Subcutaneous abdominal adipose tissue (tissue), 5 donors: ENCODE measurements around the gene GIPC1.
"Not testable (repeated sequence)": the region's sequence is repeated elsewhere in the genome, so short reads cannot be mapped to it uniquely, and the experiment has no call there.

Experiments
- H3K27ac ChIP-seq: one replicate; pipeline ENCODE4 v1.7.0; 2013; ENCODE audit warnings: low read depth, mild to moderate bottlenecking, inconsistent platforms, low read length, moderate library complexity
- H3K27me3 ChIP-seq, 5 donors: one replicate each; pipeline ENCODE4 v1.7.0; 2013; ENCODE audit warnings: low read length in 5 of 5, inconsistent platforms in 1 of 5; ENCODE audit not compliant: control insufficient read depth in 5 of 5, insufficient read depth in 4 of 5
- H3K36me3 ChIP-seq, 5 donors: one replicate each; pipeline ENCODE4 v1.7.0; 2013; ENCODE audit warnings: low read length in 5 of 5; ENCODE audit not compliant: control insufficient read depth in 5 of 5, insufficient read depth in 5 of 5
- H3K4me1 ChIP-seq, 5 donors: one replicate each; pipeline ENCODE4 v1.7.0; 2013; ENCODE audit warnings: low read length in 5 of 5, mild to moderate bottlenecking in 3 of 5, moderate library complexity in 1 of 5; ENCODE audit not compliant: control insufficient read depth in 5 of 5, insufficient read depth in 5 of 5
- H3K4me3 ChIP-seq, 5 donors: one replicate each; pipeline ENCODE4 v1.7.0; 2013; ENCODE audit warnings: low read length in 5 of 5, low read depth in 1 of 5
- H3K9ac ChIP-seq, 5 donors: one replicate each; pipeline ENCODE4 v1.7.0; 2013; ENCODE audit warnings: low read length in 5 of 5, mild to moderate bottlenecking in 4 of 5, moderate library complexity in 3 of 5
- H3K9me3 ChIP-seq, 5 donors: one replicate each; pipeline ENCODE4 v1.7.0; 2013; ENCODE audit warnings: low read length in 5 of 5; ENCODE audit not compliant: control insufficient read depth in 5 of 5
- donor health status: healthy.
- donor health status: healthy.
- donor health status: healthy.
- donor health status: healthy.
- donor health status: healthy.

GIPC1 gene

GRCh38 chr19:14459703-14460102 is 36.2 kb downstream of the GIPC1 start:
- H3K9me3 ChIP-seq, result no peaks in the 10 kb centered on the region
- no peaks in the 10 kb centered on the region for H3K4me1 ChIP-seq
- no peak overlapping the region for H3K4me3 ChIP-seq
- no peak overlapping the region for H3K27ac ChIP-seq
- peaks cover 7 to 80% (median 53%) of the 10 kb centered on the region in 5 donors for H3K36me3 ChIP-seq
- no peaks in the 10 kb centered on the region for H3K27me3 ChIP-seq
- H3K9ac ChIP-seq, result no peak overlapping the region

GRCh38 chr19:14452303-14452702 is 43.6 kb downstream of the GIPC1 start:
- H3K36me3 ChIP-seq, result peaks cover 3 to 81% (median 52%) of the 10 kb centered on the region in 5 donors

GRCh38 chr19:14450876-14451275 is 45.1 kb downstream of the GIPC1 start:
- H3K9ac ChIP-seq, result no peak overlapping the region
- no peak overlapping the region for H3K4me3 ChIP-seq
- no peaks in the 10 kb centered on the region for H3K4me1 ChIP-seq
- no peak overlapping the region for H3K27ac ChIP-seq
- H3K36me3 ChIP-seq, result peaks cover 3 to 87% (median 66%) of the 10 kb centered on the region in 5 donors
- H3K9me3 ChIP-seq, result no peaks in the 10 kb centered on the region
- no peaks in the 10 kb centered on the region for H3K27me3 ChIP-seq

More at GRCh38 chr19:14452303-14452702, 43.6 kb downstream of the GIPC1 start:
- not testable (repeated sequence) for H3K27me3 ChIP-seq, H3K27ac ChIP-seq, H3K4me1 ChIP-seq, H3K4me3 ChIP-seq, H3K9me3 ChIP-seq, H3K9ac ChIP-seq

DNA sequence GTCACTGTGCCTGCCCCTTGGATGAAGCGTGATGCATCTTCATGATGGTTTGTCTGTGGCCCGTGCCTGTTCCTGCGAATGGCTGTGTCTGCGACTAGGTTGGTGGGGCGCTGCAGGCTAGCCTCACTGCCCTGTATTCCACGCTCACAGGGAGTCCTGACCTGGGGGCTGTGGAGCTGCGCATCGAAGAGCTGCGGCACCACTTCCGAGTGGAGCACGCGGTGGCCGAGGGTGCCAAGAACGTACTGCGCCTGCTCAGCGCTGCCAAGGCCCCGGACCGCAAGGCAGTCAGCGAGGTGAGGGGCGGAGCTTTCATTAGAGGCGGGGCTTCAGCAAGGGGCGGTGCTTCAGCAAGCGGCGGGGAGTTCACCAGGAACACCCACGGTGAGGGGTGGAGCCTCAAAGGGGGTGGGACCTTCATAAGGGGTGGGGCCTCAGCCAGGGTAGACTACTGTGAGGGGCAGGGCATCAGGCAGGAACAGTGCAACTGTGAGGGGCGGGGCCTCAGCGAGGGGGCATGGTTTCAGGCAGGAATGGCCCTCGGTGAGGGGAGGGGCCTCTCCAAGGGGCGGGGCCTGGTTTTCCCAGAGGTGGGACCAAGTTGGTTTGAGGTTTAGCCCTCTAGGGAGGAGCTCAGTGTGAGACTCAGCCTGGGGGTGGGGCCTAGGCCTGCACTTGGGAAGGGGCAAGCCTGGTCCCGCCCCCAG is 45.6 kb downstream of the GIPC1 start:
- H3K9me3 ChIP-seq, result no peaks in the 10 kb centered on the region
- H3K4me1 ChIP-seq, result no peaks in the 10 kb centered on the region
- no peak overlapping the region for H3K27ac ChIP-seq
- H3K27me3 ChIP-seq, result no peaks in the 10 kb centered on the region
- H3K36me3 ChIP-seq, result peaks cover 3 to 86% (median 68%) of the 10 kb centered on the region in 5 donors
- H3K4me3 ChIP-seq, result no peak overlapping the region
- no peak overlapping the region for H3K9ac ChIP-seq

DNA sequence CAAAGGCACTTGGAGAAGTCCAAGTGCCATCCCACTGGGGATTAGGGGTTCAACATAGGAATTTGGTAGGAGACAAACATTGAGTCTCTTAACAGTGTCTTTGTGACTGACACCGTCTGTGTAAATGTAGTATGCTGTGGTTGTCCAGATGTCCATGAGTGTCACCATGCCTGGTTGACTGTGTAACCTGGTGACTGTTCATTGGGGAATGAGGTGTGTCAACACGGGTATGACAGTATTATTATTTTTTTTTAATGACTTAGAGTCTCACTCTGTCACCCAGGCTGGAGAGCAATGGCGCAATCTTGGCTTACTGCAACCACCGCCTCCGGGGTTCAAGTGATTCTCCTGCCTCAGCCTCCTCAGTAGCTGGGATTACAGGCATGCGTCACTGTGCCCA is 46.6 kb downstream of the GIPC1 start:
- Histone ChIP-seq H3K27ac (no peak overlapping the region), H3K36me3 (peaks cover 0 to 84% (median 69%) of the 10 kb centered on the region in 5 donors), H3K27me3 (no peaks in the 10 kb centered on the region), H3K9ac (no peak overlapping the region), H3K4me1 (no peaks in the 10 kb centered on the region), H3K9me3 (no peaks in the 10 kb centered on the region), H3K4me3 (no peak overlapping the region)

DNA sequence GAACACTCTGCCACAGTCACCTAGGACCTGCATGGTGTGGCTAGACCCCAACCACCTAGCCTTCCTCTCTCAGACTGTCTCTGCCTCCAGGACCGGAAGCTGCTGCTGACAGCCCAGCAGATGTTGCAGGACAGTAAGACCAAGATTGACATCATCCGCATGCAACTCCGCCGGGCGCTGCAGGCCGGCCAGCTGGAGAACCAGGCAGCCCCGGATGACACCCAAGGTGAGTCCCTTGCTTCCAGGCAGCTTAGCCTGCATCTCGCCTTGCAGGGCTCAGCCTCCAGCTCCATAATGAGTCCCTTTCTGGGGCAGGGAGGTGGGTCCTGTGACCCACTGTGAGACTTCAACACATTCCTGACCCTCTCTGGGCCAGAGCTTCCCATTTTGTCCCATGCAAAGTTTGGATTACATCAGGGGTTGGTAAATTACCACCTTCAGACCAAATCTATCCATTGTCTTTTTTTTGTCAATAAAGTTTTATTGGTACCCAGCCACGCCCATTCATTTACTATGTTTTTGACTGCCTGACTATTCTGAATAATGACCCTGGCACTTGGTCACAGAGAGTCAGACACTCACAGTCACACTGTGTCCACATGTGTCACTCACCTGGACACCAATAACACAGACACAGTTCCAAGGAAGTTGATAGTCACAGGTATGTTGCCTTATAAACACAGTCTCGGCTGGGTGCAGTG is 49.4 kb downstream of the GIPC1 start:
- Histone ChIP-seq H3K9ac (no peak overlapping the region), H3K27me3 (no peaks in the 10 kb centered on the region), H3K4me1 (peaks cover 0 to 2% (median 0%) of the 10 kb centered on the region in 5 donors), H3K36me3 (peaks cover 0 to 93% (median 81%) of the 10 kb centered on the region in 5 donors), H3K9me3 (no peaks in the 10 kb centered on the region), H3K27ac (no peak overlapping the region), H3K4me3 (no peak overlapping the region)

DNA sequence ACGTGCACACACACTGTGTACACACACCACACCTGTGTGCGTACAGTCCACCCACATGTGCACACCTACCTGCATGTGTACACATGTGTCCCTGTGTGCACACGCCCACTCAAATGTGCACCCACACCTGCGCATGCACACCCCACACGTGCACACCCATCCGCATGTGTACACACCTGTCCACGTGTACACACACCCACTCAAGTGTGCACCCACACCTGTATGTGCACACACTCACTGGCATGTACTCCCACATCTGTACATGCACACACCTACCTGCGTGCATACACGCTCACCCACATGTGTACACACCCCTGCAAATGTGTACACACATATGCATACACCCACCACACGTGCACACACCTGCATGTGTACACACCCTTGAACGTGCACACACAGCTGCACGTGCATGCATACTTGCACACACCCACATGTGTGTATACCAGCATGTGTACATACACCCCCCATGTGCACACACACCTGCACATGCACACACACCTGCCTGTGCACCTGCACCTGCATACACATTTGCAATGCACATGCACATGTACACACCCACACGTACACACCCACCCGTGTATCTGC is 52.2 kb downstream of the GIPC1 start:
- no peak overlapping the region for H3K9ac ChIP-seq
- H3K27me3 ChIP-seq, result no peaks in the 10 kb centered on the region
- peaks cover 0 to 71% (median 60%) of the 10 kb centered on the region in 5 donors for H3K36me3 ChIP-seq

GRCh38 chr19:14442891-14443631 is 52.9 kb downstream of the GIPC1 start:
- Histone ChIP-seq H3K9ac (no peak overlapping the region), H3K27me3 (no peaks in the 10 kb centered on the region), H3K4me1 (peaks cover 3 to 31% (median 24%) of the 10 kb centered on the region in 5 donors), H3K4me3 (no peak overlapping the region), H3K9me3 (no peaks in the 10 kb centered on the region), H3K27ac (no peak overlapping the region), H3K36me3 (peaks cover 0 to 64% (median 53%) of the 10 kb centered on the region in 5 donors)

More for the DNA sequence above, 52.2 kb downstream of the GIPC1 start:
- Histone ChIP-seq H3K4me1 (peaks cover 3 to 28% (median 24%) of the 10 kb centered on the region in 5 donors), H3K27ac (no peak overlapping the region), H3K9me3 (no peaks in the 10 kb centered on the region), H3K4me3 (no peak overlapping the region)

DNA sequence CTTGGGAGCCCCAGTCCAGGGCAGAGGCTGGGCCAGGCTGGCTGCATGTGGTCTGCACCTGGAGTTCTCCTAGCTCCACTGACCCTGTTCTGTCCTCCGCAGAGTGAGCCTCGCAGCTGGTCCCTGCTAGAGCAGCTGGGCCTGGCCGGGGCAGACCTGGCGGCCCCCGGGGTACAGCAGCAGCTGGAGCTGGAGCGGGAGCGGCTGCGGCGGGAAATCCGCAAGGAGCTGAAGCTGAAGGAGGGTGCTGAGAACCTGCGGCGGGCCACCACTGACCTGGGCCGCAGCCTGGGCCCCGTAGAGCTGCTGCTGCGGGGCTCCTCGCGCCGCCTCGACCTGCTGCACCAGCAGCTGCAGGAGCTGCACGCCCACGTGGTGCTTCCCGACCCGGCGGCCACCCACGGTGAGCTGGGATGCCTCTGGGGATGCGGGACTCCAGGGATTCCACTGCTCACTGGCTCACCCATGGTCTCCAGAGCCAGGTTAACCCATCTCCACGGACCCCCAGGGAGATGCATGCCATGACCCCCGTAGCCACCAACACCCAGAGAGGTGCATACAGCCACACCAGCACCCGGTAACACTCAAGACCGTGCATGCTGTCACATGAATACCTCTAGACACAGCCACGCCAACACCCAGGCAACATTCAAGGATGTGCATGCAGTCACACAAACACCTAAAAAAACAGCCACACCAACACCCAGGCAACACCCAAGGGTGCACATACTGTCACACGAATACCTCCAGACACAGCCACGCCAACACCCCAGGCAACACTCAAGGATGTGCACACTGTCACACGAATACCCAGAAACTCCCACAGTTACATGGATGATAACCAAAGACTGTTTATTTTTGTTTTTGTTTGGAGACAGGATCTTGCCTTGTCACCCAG is 54.6 kb downstream of the GIPC1 start:
- peaks cover 3 to 38% (median 24%) of the 10 kb centered on the region in 5 donors for H3K4me1 ChIP-seq
- H3K9ac ChIP-seq, result peak overlapping the region in 1 of 5 donors; percentile 7
- H3K4me3 ChIP-seq, result peak overlapping the region in 1 of 5 donors; percentile 55
- no peaks in the 10 kb centered on the region for H3K27me3 ChIP-seq
- H3K36me3 ChIP-seq, result peaks cover 0 to 47% (median 41%) of the 10 kb centered on the region in 5 donors
- H3K9me3 ChIP-seq, result no peaks in the 10 kb centered on the region
- H3K27ac ChIP-seq, result no peak overlapping the region
